Subcutaneous adipose tissue (tissue), 4 donors: Measurements from ENCODE around the gene SLC9A5. TPM values are rescaled to one million over a fixed set of nuclear protein-coding genes. Genes with fewer than 3 reads are reported as not detected.

ENCODE experiments used
- CTCF ChIP-seq: fragments of 450-650 bp; IDR thresholded peaks from one replicate; pipeline ENCODE4 v1.5.1; 2016; ENCODE audit warnings: low read depth, mild to moderate bottlenecking, control low read depth, antibody characterized with exemption, moderate library complexity
- total RNA-seq, 4 donors: library from RNA; depleted of rRNA; stranded (reverse); fragments of >200 nt; gene quantifications; one replicate each; pipeline ENCODE4 v1.1.0, GENCODE V29; 2016

SLC9A5 gene
- total RNA-seq, 4 donors from 2014 or later = 1.0 to 2.3 (median 1.3) TPM; not detected in 1

- TF ChIP-seq CTCF = no peak
These were observed 37.9 kb downstream of the SLC9A5 start for GRCh38 chr16:67286441-67287235.

- TF ChIP-seq CTCF = no peak
These were observed 39.2 kb downstream of the SLC9A5 start for GRCh38 chr16:67287960-67288359.

DNA sequence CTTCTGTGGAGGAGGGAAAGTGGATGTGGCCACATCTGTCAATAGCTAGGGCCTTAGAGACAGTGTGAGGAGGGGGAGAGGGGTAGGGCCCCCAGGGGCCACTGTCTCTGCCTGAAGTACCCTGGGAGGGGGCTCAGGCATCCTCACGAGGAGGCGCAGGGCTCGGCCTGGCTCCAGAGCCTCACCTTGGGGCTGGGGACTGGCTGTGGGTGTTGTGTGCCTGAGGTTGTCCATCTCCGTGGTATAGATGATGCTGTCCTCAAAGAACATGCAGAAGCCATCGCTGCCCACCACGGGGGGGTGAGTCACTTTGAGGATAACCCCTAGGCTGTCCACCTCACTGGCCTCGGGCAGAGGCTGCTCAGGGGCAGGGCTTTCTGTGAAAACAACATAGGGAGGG, 42.7 kb downstream of the SLC9A5 start:
- no peak for TF ChIP-seq CTCF

- TF ChIP-seq CTCF = no peak
These were observed 45.5 kb downstream of the SLC9A5 start for GRCh38 chr16:67294171-67294757.

- no peak for TF ChIP-seq CTCF
These were observed 46.2 kb downstream of the SLC9A5 start for GRCh38 chr16:67294938-67295361.

GRCh38 chr16:67296420-67296819, 47.6 kb downstream of the SLC9A5 start:
- TF ChIP-seq CTCF = no peak

DNA sequence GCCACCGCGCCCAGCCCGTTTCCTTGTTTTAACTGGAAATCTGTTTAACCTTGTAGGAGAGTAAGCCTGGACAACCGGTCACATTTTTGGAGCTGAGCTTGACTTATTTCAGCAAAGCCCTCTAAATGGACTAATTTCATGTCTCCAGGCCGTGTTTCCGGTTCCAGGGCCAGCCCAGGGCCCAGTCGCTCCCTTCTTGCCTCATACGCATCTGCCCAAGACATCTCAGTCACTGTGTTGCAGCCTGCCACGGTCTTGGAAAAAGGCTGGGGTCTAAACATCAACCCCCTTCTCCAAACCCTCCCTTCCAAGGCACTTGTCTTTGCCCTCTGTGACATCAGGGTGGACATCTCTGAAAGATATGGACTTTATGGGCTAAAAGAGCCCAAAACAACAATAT, 49.5 kb downstream of the SLC9A5 start:
- TF ChIP-seq CTCF = no peak
